ENCODE data around the gene RCAN2.

RCAN2 gene

DNA sequence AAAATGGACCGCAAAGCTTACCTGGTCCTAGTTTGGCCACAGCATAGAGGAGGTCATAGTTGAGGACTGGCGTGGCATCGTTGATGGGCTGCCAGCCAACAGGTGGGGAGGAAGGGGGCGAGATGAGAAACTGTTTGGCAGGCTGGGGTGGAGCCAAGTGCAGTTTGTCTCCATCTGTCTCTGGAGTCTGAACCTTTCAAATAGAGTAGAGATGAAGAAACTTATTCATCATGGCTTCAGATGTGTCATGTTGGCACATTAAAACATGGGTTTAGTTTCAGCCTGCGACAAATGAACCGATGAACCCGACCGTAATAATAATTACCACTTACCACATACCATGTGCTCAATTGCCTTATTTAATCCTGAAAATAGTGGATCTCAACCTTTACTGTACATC, 244.5 kb downstream of the RCAN2 start:
- DNase-seq, result no peak

- no peak for DNase-seq
Observed at GRCh38 chr6:46246081-46246480, 245.2 kb downstream of the RCAN2 start.

DNA sequence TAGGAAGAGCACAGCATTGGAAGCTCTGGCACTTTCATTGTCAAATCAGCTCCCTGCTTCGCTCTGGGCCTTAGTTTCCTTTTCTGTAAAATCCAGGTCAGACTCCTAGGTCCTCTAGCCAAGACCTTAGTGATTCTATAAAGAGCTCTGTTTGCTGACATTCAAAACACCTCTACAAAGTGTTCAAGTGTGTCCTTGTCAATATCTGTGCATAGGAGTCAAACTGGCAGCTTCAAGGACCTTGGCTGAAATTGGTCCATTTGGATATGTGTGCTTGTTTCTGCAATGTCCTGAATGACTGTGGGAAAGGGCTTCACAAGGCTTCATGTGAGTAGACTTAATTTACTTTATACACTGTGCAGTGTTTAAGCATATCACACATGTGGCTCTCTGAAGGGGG, 246.6 kb downstream of the RCAN2 start:
- DNase-seq, result no peak

- no peak for DNase-seq
Observed at GRCh38 chr6:46243754-46244153, 247.5 kb downstream of the RCAN2 start.

DNA sequence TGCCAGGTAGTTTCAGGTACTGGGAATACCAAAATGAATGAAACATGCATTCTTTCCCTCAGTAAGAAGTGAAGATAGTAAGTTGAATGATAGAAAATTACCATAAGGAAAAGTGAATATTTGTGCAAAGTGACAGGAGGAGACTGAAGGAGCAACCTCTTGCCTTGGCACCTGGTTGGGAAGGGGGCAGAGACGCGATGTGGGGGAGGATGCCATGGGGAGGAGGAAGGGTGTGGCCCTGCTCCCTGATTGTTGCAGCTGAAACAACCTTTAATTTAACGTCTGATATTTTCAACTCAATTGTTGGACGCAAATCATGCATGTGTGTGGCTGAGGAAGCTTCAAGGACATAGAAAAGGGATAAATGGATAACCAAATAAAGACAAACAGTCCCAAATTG, 248.3 kb downstream of the RCAN2 start:
- no peak for DNase-seq

DNA sequence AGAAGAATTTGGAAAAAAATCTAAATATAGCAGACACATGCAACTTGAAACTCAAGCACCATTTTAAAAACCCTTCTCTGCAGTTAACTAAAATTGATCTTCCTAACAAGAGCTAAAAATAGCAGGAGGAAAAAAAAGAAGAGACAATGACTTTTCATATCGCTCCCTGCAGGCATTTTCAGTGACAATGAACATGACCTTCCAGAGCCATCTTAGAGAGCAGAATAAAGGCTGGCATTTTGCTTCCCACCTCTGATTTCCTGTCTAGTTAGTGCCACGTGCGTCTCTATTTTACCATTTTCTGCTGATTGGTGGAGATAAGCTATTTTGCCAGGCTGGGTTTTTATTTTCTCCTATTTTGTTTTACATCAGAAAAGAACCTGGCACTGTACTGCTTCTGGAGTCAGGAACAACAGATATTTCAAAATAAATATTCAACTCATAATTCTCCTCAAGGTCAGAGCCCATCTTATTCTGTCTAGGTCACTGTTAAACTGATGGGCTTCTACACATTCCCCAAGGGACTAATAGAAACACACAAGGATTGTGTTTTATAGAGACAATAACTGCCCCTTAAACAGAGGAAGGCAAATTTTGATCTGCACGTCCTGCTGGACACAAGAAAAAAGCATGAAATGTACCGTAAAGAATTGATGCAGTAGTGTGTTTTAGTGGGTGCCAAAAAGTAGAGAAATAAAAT, 250.2 kb downstream of the RCAN2 start:
- no peak for DNase-seq

DNA sequence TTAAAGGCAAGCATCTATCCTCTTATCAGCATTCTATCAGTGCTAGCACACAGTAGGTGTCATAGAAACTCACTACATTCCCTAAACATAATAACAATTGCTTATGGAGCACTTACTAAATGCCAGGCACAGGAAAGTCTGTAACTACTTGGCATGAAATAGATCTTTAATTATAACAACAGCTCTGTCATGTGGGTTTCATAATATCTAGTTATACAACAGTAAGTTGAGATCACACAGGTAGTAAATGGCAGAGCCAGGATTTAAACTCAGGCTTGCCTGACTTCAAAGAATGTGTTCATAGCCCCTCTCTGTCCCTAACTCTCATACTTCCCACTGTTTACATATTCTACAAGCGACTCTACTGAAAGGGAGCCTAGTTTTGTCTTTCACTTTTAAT, 254.5 kb downstream of the RCAN2 start:
- no peak for DNase-seq

- no peak for DNase-seq
Observed at GRCh38 chr6:46235242-46235641, 256.0 kb downstream of the RCAN2 start.

DNA sequence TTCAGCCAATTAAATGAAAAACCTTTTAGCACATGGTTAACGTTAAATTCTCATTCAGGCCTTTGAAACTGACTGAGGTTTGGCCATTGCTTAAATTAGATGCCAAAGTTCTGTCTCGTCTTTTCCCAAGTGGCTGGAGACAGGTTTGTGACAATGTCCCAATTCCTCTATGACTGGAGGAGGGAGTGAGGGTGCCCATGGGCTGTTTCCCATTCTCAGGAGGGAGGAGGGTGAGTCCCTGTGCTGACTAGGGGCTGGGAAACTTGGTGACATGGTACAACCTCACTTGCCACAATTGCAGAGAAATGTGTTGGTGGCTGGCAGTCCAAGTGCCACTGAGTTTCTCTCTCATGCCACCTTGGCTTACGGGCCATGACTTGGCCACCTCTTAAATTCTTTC, 256.5 kb downstream of the RCAN2 start:
- no peak for DNase-seq

GRCh38 chr6:46234156-46234556, 257.1 kb downstream of the RCAN2 start:
- DNase-seq, result no peak

- DNase-seq, result no peak
Observed at GRCh38 chr6:46233129-46233528, 258.1 kb downstream of the RCAN2 start.

GRCh38 chr6:46222286-46222685, 269.0 kb downstream of the RCAN2 start:
- DNase-seq, result no peak

GRCh38 chr6:46221222-46221793, 269.9 kb downstream of the RCAN2 start:
- DNase-seq, result peak; percentile 72

- no peak for DNase-seq
Observed at GRCh38 chr6:46220352-46221221, 270.7 kb downstream of the RCAN2 start.

- no peak for DNase-seq
Observed at GRCh38 chr6:46219661-46220060, 271.6 kb downstream of the RCAN2 start.

- no peak for DNase-seq
Observed at GRCh38 chr6:46218457-46218856, 272.8 kb downstream of the RCAN2 start.

DNA sequence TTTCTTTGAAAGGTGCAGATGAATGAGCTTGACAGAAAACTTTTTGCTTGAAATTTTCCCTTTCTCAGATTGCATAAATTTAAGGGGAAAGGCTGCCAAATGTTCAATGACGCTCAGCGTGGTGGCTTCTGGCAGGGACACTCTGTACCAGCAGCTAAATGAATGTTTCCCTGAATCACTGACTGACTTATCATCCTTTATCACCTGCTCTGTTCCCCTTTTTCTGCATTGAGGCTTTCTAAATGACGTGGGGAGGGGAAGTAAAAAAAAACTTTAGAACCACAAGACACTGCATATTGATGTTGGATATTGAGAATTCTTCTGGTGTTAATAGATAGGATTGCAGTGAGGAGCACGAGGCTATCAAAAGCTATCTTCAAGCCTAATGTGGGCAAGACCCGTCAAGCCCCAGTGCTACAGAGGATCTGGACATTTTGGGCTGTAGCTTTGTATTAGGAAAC, 273.5 kb downstream of the RCAN2 start:
- DNase-seq, result no peak

GRCh38 chr6:46216879-46217278, 274.4 kb downstream of the RCAN2 start:
- DNase-seq, result no peak

- DNase-seq, result no peak
Observed at GRCh38 chr6:46215777-46216176, 275.5 kb downstream of the RCAN2 start.

DNA sequence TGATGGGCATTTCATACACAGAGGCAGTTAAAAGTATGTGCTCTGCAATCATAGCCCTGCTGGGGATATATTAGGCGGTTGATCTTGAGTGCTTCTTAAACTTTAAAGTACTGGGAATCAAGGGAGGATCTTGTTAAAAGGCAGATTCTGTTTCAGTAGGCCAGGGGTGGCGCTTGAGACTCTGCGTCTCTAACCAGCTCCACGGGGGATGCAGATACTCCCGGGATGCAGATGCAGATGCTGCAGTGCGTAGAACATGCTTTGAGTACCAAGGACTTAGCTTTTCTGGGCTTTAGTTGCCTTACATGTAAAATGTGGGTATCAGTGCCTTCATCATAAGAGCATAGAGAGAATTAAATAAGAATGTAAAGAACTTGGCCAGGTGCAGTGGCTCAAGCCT, 276.0 kb downstream of the RCAN2 start:
- no peak for DNase-seq

DNA sequence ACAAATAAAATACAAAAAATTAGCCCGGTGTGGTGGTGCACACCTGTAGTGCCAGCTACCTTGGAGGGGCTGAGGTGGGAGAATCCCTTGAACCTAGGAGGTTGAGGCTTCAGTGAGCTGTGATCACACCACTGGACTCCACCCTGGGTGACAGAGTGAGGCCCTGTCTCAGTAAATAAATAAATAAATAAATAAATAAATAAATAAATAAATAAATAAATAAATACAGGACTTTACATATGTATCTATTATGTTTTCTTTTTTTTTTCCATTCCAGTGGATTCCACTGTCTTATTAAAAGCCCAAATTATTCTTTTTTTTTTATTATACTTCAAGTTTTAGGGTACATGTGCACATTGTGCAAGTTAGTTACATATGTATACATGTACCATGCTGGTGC, 279.3 kb downstream of the RCAN2 start:
- no peak for DNase-seq

- DNase-seq, result no peak
Observed at GRCh38 chr6:46210294-46210693, 281.0 kb downstream of the RCAN2 start.

- no peak for DNase-seq
Observed at GRCh38 chr6:46208303-46208702, 282.9 kb downstream of the RCAN2 start.

GRCh38 chr6:46207174-46207573, 284.1 kb downstream of the RCAN2 start:
- DNase-seq, result no peak
